CMK (cell line): ENCODE results near the gene SLC17A5.
"Not testable (repeated sequence)": the region's sequence is repeated elsewhere in the genome, so short reads cannot be mapped to it uniquely, and the experiment has no call there.

ENCODE experiments used
- DNase-seq: peaks from one replicate; pipeline ENCODE4 v3.0.0-alpha.2; 2010; ENCODE audit warnings: low read depth

The SLC17A5 gene

DNA sequence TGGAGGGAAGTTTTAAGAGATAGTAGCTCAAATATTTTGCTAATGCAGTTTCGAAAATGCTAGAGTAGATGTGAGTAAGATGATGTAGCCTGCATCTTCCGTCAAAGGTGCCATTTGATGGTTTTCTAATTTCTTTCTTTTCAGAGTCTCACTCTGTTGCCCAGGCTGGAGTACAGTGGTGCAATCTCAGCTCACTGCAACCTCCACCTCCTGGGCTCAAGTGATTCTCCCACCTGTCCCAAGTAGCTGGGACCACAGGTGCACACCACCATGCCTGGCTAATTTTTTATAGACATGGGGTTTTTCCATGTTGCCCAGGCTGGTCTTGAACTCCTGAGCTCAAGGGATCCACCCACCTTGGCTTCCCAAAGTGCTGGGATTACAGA is 87.3 kb downstream of the SLC17A5 start:
- not testable (repeated sequence) for DNase-seq

DNA sequence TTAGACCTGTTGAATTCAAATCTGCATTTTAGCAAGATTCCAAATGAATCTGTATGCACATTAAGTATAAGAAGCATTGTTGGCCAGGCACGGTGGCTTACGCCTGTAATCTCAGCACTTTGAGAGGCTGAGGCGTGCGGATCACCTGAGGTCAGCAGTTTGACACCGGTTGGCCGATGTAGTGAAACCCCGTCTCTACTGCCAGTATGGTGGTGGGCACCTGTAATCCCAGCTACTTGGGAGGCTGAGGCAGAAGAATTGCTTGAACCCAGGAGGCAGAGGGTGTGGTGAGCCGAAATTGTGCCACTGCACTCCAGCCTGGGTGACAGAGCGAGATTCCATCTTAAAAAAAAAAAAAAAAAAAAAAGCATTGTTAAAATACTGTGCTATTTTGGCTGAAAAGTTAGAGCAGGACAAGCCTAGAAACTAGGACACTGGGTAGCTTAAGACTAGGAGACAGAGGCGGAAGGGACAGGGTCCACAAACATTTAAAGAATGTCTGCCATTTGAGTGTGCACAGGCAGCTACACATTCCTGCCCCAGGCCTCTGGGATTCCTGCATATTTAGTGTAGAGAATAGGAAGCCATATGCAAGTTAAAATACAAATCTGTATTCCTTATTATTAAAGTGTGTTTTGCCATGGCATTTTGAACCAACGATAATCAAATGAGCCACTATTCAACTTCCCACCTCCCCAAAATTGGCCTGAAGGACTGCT is 87.9 kb downstream of the SLC17A5 start:
- DNase-seq = no peak

DNA sequence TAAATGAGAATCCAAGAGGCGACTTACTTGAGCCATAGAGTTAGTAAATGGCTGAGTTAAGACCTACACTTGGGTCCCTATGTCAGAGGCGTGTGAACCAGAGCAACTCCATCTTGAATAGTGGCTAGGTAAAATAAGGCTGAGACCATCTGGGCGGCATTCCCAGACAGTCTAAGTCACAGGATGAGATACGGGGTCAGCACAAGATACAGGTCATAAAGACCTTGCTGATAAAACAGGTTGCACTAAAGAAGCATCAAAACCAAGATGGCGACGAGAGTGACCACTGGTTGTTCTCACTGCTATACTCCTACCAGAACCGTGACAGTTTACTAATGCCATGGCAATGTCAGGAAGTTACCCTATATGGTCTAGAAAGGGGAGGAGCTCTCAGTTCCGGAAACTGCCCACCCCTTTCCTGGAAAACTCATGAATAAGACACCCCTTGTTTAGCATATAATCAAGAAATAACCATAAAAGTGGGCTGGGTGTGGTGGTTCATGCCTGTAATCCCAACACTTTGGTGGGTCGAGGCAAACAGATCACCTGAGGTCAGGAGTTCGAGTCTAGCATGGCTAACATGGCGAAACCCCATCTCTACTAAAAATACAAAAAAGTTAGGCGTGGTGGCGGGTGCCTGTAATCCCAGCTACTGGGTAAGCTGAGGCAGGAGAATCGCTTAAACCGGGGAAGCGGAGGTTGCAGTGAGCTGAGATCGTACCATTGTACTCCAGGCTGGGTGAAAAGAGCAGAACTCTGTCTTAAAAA is 89.0 kb downstream of the SLC17A5 start:
- DNase-seq = no peak

- DNase-seq = no peak
Observed at GRCh38 chr6:73562558-73562957, 91.2 kb downstream of the SLC17A5 start.

DNA sequence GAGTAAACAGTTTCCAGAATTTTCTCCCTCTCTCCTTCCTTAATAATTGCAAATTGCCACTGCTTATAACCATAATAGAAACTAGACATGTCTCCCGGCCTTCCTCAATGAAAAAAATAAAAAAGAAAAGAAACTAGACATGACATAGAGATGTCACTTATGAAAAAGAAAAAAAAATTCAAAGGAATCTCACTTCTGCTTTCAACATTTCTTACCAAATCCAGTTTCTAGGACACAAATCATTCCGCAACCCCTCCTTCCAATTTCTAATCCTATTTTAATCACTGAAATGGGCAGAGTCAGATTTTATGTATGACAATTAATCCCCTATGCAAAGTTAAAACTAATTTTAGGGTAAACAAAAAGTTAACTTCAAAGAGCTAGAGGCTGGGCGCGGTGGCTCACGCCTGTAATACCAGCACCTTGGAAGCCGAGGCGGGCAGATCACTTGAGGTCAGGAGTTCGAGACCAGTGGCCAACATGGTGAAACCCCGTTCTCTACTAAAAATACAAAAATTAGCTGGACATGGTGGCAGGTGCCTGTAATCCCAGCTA is 92.9 kb downstream of the SLC17A5 start:
- no peak for DNase-seq

GRCh38 chr6:73560182-73560732 is 93.5 kb downstream of the SLC17A5 start:
- no peak for DNase-seq

DNA sequence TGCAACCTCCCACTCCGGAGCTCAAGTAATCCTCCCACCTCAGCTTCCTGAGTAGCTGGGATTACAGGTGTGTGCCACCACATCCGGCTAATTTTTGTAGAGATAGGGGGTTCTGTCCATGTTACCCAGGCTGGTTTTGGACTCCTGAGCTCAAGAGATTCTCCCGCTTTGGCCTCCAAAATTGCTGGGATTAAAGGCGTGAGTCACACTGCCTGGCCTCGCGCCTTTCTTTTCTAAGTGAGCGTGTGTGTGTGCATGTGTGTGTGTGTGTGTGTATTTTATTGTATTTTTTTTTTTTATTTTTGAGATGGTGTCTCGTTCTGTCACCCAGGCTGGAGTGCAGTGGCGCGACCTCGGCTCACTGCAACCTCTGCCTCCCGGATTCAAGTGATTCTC is 94.4 kb downstream of the SLC17A5 start:
- not testable (repeated sequence) for DNase-seq

DNA sequence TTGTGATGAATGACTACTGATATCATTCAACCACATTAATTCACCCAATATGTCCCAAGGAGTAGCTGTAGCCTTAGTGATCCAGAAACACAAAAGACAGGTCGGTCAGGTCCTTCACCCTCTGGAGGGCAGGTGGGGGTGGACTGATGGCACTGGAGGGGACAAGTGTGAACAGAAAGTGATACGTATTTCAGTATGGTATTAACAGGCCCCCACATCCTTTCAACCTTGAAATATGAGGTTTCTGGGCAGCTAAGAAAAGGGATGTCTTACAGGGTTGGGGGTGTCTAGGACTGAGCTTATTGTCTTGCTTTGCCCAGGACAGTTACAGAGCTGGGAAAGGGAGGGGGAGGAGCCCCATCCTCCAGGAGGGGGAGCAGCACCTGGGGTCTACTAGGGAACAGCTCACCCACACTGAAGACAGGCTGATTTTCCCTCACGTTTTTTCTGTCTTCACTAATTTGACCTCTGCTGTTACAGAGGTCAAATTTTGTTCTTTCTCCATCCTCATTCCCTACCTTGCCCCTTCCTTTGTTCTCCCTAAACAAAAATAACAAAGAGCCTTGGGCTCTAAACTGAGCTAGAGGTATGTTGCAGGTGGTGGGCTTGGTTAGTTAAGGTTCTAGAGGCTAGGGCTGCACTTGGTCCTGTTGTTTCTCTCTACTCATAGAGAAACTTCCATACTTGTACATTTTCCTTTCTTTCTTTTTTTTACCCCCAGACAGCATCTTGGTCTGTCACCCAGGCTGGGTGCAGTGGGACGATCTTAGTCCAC is 95.0 kb downstream of the SLC17A5 start:
- no peak for DNase-seq

GRCh38 chr6:73556836-73557235 is 97.0 kb downstream of the SLC17A5 start:
- no peak for DNase-seq

GRCh38 chr6:73555380-73555949 is 98.3 kb downstream of the SLC17A5 start:
- not testable (repeated sequence) for DNase-seq

GRCh38 chr6:73551115-73551514 is 102.7 kb downstream of the SLC17A5 start:
- DNase-seq = not testable (repeated sequence)

DNA sequence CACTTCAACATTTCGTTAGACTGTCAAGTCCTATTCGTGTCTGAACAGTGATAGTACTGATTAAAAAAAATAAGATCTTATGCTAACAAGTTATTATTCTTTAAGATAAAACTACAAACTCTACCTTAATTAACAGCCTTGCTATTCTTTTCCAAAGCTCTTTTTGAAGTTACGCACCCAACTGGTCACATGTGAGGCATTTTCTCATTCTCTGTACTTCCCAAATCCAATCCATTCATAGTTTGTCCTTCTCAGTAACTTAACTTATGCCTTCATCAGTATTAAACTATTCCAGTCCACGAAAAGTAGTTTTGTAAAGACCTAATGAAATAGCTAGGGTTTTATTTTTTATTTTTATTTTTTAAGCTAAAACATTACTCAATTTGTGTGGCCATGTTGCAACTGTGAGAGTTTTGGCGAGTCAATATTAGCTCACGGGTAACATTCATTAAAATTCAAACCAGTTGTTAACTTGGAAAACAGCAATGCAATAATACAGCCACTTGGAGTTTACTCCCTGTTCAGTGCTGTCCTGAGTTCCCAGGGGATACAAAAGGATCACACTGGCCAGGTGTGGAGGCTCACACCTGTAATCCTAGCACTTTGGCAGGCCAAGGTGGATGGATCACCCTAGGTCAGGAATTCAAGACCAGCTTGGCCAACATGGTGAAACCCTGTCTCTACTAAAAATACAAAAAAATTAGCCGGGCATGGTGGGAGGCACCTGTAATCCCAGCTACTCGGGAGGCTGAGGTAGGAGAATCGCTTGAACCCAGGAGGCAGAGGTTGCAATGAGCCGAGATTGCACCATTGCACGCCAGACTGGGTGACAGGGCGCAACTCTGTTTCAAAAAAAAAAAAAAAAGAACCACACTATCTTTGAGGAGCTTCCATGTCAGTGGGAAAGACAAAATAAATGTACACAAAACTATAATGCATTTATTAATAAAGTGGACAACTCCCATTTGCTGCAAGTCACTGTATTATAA is 105.0 kb downstream of the SLC17A5 start:
- DNase-seq = no peak

DNA sequence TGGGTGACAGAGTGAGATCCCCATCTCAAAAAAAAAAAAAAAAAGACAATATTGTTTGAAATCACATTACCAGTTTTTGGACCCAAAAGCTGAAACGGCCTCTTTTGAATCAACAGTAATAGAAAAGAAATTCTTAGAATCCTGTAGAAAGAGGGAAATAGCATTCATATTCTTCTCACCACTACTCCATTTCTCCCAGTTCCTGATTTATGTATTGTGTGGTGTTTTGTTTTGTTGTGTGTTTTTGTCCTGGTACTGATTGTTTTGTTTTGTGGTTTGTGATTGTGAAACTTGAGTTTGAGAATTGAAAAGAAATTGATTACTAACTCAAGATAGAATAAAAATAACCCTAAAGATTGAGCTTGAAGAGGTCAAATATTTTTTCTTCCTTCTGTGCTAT is 106.8 kb downstream of the SLC17A5 start:
- no peak for DNase-seq
